AG04449 (cell line): ENCODE data around the gene C10orf105.

ENCODE experiments used
- CTCF ChIA-PET: fragments of 350-600 bp; formaldehyde crosslinking; extraction: SDS; loops from one replicate; lab custom pipeline; 2021; ENCODE audit warnings: antibody characterized with exemption; lab: Yijun Ruan, JAX
- POLR2A ChIA-PET: fragments of 400-600, 350-600 bp; formaldehyde crosslinking; extraction: SDS; loops from one replicate; lab custom pipeline; 2020; ENCODE audit warnings: antibody characterized with exemption, inconsistent platforms; lab: Yijun Ruan, JAX
- DNase-seq: peaks from one replicate; pipeline ENCODE4 v3.0.0-alpha.2; 2010; ENCODE audit warnings: low read depth, low spot score
- H3K4me3 ChIP-seq: 2 replicates; pipeline ENCODE4 v1.5.1; 2011; ENCODE audit warnings: low read depth, mild to moderate bottlenecking, control low read depth, low read length
- TF ChIP-seq, protein P1 (sequence below): IDR thresholded peaks from one replicate; pipeline ENCODE4 v1.5.1; 2011; ENCODE audit warnings: mild to moderate bottlenecking, moderate library complexity, low read length, control low read depth, inconsistent platforms; ENCODE audit not compliant: insufficient read depth; ENCODE audit errors: missing control alignments

C10orf105 gene

DNA sequence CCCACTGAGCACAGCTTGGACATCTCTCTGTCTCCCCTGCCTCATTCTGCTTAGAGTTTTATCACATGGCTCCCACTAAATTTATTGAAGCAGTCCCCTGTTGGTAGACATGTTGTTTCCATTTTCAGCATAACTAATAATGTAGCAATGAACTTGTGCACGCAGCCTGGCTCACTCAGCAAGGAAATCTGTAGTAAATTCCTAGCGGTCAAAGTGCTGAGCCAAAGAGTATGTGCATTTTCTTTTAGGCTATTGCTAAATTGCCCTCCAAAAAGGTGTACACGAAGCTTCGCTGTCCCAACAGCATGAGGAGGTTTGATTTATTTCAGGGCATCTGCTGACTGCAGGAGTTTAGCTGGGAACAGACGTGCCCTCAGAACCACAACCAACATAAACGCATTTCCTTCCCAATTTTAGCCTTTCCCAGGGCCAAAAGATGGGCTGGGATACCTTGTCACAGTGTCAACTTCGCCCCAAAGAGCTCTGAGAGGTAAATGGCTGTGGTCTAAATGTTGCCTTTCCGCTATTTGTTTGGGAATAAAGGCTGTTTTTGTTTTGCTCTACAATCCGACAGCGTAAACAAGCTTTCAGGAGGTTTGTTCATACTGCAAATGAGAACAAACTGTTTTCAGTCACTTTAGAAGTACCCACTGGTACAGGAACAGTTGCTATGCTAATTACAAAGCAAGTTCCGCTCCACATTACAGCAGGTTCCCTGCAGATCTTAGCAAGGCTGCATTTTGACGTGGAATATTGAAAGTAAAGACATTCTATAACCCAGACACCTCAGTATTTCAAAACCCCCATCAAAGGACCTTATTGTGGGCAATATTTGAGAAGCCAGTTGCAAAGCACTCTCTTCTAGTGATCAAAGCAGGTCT, 37.0 kb upstream of the C10orf105 start:
- no peak overlapping the region for H3K4me3 ChIP-seq
- no peak for DNase-seq
- CTCF ChIA-PET: interaction anchor here (0.8 to 4.2 kb wide), 6 partner anchors 8 to 56 kb away, joined by 3 to 34 read pairs (median 5); partner anchors contain the start of gene VSIR
- TF ChIP-seq, protein P1, sequence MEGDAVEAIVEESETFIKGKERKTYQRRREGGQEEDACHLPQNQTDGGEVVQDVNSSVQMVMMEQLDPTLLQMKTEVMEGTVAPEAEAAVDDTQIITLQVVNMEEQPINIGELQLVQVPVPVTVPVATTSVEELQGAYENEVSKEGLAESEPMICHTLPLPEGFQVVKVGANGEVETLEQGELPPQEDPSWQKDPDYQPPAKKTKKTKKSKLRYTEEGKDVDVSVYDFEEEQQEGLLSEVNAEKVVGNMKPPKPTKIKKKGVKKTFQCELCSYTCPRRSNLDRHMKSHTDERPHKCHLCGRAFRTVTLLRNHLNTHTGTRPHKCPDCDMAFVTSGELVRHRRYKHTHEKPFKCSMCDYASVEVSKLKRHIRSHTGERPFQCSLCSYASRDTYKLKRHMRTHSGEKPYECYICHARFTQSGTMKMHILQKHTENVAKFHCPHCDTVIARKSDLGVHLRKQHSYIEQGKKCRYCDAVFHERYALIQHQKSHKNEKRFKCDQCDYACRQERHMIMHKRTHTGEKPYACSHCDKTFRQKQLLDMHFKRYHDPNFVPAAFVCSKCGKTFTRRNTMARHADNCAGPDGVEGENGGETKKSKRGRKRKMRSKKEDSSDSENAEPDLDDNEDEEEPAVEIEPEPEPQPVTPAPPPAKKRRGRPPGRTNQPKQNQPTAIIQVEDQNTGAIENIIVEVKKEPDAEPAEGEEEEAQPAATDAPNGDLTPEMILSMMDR: no peak
- POLR2A ChIA-PET: no interaction called here

DNA sequence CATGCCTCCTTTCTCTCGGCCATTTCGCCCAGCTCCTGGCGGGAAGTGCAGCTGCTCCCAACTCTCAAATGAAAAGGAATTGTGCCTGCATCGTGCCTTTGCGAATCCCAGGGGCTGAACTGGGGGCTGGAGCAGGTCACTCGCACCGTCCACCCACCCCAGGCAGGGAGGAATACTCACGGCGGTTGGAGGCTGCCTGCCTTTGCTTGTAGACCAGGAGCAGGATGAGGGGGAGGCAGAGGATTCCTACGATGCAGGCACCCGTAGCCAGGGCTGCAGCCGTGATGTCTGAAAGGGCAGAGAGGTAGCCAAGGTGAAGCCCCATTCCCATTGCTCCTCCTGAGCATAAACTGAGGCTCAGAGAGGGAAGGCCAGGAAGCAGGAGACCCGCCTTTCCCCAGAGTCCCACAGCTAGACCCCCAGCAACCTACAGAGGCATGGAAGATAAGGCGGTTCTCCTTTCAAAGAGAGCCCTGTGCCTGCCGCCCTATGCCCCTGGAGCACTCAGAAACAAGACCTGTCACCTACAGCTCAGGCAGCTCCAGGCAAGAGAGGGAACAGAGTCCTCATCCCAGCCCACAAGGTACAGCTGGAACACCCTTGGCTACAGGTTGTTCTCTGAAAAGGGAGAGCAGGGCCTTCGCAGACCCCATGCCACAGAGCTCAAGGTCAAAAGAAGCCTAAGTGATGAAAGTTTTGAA, 35.8 kb upstream of the C10orf105 start:
- ChIA-PET CTCF (interaction anchor here (0.8 to 4.2 kb wide), 3 partner anchors 11 to 18 kb away, joined by 3 to 34 read pairs (median 4); partner anchors contain the start of gene VSIR), POLR2A (no interaction called here)
- TF ChIP-seq, protein P1: no peak
- DNase-seq: no peak
- H3K4me3 ChIP-seq: no peak overlapping the region

DNA sequence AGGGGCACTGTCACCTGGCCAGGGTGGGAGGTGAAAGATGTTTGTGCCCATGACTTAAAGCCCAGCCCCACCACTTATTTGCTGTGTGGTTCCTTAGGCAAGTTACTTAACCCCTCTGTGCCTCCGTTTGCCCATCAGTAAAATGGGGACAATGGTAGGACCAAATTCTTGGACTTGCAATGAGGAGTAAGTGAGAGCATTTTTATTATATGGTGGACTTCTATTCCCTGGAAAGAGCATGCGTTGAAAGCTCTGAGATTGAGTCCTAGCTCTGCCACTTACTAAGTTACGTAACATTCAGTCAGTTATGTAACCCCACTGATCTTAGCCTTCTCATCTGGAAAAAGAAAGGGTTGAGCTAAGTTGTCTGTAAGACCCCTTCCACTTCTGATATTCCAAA, 35.0 kb upstream of the C10orf105 start:
- TF ChIP-seq, protein P1: no peak
- DNase-seq: no peak
- ChIA-PET CTCF (interaction anchor here (0.8 to 1.0 kb wide), 2 partner anchors 12 to 18 kb away, joined by 3 to 4 read pairs; partner anchors contain the start of gene VSIR), POLR2A (no interaction called here)
- no peak overlapping the region for H3K4me3 ChIP-seq

DNA sequence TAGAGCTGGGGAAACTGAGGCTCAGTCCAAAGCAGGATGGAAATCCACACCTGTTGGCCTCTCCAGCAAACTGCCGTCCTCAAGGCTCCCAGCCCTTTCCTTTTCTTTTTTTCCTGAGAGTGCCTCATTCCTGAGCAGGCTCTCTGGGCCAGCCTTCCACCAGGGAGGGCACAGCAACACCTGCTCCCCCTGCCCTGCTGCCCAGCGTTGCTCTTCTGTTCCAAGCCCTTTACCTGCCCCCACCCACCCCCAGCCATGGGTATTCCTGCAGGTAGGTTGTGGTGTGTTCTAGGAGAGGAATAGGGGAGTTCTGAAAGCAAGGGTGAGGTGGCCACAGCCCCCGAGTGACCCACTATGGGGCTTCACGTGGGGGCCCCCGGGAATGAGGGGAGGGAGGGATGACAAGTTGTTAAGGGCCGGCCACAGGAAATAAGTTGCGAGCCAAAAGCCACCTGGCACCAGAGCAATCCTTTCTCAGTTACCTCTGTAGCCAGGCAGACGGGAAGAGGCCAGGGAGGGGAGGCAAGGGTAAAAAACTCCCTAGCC, 34.5 kb upstream of the C10orf105 start:
- no peak overlapping the region for H3K4me3 ChIP-seq
- POLR2A ChIA-PET: no interaction called here
- CTCF ChIA-PET: no interaction called here
- no peak for DNase-seq
- TF ChIP-seq, protein P1: no peak

DNA sequence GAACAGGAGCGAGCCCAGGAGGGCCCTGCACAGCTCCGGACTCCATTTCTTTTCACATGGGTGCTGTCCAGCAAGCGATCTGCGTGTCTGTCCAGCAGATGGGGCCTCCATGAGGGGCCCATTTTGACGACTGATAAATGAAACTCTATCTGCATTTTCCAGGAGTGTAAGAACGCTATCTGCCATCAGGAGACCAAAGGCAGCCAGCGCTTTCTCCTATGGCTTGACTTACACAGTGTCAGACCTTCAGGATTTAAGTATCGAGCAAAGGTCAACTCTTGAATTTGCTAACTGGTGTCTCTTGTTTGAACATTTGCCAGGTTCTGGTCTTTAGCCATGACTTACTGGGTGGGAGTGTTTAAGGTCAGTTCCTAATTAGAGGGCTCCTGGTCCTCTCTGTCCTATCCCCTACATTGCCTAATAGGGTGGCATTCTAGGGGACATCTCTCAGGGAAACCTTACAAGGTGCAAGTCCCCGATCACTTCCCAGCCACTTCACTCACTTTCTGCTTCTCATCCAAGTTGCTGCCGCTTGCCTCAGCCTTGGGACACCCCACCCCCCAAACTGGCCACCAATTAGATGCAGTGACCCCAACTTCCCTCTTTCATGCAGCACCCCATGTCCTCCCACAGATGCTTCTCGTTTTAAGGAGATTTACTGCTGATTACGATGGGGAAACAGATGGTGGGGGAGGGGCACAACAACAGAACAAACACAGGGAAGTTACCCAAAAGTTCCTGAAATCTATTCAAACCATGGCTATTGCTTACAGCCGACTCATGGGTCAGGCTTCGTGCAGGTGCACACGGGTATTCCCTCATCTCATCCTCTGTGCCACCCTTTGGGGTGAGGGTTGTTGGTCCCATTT, 33.7 kb upstream of the C10orf105 start:
- ChIA-PET CTCF (interaction anchor here (1.1 to 1.4 kb wide), 2 partner anchors 11 to 55 kb away, joined by 3 to 5 read pairs; no protein-coding TSS in a partner anchor), POLR2A (no interaction called here)
- TF ChIP-seq, protein P1: no peak
- no peak overlapping the region for H3K4me3 ChIP-seq
- DNase-seq: no peak
